ENCODE measurements around the gene MTOR.

The MTOR gene

DNA sequence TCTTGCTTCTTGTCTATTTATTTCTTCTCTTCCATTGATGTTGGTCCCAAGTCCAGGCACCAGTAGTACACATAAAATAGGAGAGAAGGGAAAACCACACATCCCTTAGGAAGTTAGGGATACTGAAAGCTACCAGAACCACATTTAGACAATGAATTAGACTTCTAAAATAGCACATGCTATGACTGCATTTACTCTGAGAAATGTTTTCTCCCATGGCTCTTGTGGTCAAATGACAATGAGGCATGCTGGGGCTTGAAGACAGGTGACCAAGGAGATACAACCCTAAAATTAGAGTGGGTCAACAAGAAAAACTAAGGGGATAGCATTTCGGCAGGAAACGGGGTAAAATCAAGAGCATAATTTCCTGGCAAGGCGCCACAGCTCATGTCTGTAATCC lies 17.1 kb downstream of the MTOR start:
- TF ChIP-seq, protein P1, sequence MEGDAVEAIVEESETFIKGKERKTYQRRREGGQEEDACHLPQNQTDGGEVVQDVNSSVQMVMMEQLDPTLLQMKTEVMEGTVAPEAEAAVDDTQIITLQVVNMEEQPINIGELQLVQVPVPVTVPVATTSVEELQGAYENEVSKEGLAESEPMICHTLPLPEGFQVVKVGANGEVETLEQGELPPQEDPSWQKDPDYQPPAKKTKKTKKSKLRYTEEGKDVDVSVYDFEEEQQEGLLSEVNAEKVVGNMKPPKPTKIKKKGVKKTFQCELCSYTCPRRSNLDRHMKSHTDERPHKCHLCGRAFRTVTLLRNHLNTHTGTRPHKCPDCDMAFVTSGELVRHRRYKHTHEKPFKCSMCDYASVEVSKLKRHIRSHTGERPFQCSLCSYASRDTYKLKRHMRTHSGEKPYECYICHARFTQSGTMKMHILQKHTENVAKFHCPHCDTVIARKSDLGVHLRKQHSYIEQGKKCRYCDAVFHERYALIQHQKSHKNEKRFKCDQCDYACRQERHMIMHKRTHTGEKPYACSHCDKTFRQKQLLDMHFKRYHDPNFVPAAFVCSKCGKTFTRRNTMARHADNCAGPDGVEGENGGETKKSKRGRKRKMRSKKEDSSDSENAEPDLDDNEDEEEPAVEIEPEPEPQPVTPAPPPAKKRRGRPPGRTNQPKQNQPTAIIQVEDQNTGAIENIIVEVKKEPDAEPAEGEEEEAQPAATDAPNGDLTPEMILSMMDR (IDR thresholded peaks at IDR 0.05; ENCODE audit: insufficient read depth, low read depth, low read length, missing control alignments), result no peak
- no peak for DNase-seq (ENCODE audit: low read depth)
- no peak overlapping the region for H3K4me3 ChIP-seq (ENCODE audit: low read length)

DNA sequence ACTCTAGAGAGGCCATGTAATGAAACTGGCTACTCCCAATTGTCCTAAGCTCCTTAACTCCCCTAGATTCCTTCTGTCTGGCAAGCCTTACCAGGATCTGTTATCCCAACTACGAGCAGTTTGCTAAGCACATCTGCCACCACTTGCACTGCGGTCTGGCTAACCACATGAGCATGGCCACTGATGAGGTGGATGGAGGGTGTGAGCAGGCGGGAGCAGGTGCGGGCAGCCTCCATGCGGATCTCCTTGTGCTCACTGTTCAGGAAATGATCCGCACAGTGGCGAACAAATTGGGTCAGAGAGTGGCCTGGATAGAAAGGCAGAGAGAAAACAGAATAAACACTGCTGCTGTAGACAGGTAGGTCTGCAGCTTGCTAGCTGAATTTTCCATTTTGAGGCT lies 24.0 kb downstream of the MTOR start:
- no peak overlapping the region for H3K4me3 ChIP-seq (ENCODE audit: low read length)
- TF ChIP-seq, protein P1 (IDR thresholded peaks at IDR 0.05; ENCODE audit: insufficient read depth, low read depth, low read length, missing control alignments), result no peak
- no peak for DNase-seq (ENCODE audit: low read depth)

DNA sequence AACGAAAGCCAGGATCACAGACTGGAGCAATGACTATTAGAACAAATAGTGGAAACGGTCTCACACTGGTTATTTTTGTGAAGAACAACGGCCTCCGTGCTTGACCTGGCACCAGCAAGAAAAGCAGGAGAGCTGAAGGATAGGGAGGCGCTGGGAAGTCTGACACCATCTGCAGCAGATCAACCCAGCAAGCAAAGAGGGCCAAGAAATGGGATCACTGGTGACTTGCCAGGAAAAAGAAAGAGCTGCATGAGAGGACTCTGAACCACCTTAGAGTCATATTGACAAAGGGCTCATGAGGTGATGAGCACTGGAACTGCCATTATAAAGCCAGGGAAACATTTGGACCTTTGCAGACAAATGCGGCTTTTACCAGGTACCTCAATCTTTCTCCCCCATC lies 25.0 kb downstream of the MTOR start:
- no peak overlapping the region for H3K4me3 ChIP-seq (ENCODE audit: low read length)
- TF ChIP-seq, protein P1 (IDR thresholded peaks at IDR 0.05; ENCODE audit: insufficient read depth, low read depth, low read length, missing control alignments), result no peak
- DNase-seq (ENCODE audit: low read depth), result no peak

DNA sequence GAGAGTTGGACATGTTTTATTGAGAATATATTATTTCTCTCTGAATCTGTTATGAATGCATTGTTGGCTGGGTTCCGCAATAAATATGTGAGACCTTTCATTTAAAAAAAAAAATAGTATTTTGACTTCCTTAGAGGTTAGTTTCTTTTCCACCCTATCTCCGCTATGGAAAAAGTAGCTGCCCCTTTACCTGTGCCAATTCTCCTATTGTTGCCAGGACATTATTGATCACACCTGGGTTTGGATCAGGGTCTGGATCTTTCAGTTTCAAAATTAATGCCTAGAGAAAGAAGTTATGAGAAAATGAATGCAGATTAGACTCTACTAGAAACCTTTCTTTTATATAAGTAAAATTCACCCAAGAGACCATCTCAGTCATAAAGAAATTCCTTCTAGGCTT lies 29.1 kb downstream of the MTOR start:
- H3K4me3 ChIP-seq (ENCODE audit: low read length), result no peak overlapping the region
- DNase-seq (ENCODE audit: low read depth), result no peak
- TF ChIP-seq, protein P1 (IDR thresholded peaks at IDR 0.05; ENCODE audit: insufficient read depth, low read depth, low read length, missing control alignments), result no peak

DNA sequence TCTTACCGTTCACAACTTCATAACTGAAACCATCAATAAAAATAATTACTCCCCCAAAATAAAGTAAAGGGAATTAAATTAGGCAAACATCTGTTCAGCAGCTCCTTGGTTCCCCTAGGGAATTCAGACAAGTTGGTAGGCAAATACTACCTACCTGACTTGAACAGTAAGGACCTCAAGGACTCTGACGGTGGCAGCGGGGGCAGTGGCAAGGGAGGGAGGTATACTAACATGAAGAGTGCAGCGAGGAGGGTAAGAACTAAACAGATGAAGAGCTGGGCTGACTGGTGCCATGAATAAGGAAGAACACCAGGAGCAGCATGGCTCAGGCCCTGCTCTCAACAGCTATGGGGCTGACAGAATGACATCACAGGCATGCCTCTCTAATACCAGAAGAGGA lies 33.1 kb downstream of the MTOR start:
- TF ChIP-seq, protein P1 (IDR thresholded peaks at IDR 0.05; ENCODE audit: insufficient read depth, low read depth, low read length, missing control alignments), result no peak
- no peak for DNase-seq (ENCODE audit: low read depth)
- H3K4me3 ChIP-seq (ENCODE audit: low read length), result no peak overlapping the region

DNA sequence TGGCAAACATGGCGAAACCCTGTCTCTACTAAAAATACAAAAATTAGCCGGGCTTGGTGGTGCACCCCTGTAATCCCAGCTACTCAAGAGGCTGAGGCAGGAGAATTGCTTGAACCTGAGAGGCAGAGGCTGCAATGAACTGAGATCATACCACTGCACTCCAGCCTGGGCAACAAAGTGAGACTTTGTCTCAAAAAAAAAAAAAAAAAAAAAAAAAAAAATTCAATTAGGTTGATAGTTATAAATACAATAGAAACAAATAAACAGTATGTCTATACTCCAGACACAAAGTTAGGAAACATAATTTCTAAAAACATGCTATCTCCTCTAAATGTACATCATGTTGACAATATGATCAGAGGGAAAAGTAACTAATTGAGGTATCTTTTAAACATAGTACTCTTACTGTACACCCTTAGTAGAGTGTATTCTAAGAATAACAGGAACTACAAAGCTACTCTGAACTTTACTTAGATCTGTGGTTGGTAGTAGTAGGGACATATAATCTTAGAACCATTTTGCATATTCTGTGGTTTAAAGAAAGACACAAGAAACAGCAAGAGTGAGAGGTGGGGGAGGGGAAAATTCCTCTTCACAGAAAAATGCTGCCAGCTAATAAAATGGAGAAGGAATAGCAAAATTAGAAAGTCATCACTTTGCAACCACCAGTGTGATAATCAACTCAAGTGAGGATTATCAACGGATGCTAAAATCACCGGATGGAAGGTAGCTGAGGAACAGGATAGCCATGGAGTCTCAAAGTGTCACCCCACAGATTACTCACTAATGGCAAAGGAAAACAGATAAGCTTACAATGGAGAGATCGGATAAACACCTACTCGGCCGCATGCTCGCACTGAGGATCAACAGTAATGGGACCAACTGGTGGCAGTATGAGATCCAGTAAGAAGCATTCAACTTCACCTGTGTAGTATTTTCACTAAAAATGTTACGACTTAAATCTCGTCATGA lies 35.0 kb downstream of the MTOR start:
- TF ChIP-seq, protein P1 (IDR thresholded peaks at IDR 0.05; ENCODE audit: insufficient read depth, low read depth, low read length, missing control alignments), result no peak
- no peak for DNase-seq (ENCODE audit: low read depth)
- no peak overlapping the region for H3K4me3 ChIP-seq (ENCODE audit: low read length)

DNA sequence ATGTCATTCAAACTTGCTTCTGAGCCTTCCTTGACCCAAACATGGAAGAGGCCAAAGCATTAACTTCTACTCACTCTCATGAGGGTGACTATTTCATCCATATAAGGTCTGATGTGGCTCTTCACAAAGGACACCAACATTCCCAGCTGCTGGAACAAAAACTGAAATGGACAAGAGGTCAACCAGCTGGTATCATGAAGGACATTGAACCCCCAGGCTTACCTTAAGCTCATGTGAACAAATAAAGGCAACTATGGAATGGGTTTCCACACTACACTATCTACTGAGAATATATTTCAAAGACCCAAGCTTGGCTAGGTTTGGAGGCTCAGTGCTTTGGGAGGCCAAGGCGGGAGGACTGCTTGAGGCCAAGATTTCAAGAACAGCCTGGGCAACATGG lies 46.3 kb downstream of the MTOR start:
- TF ChIP-seq, protein P1 (IDR thresholded peaks at IDR 0.05; ENCODE audit: insufficient read depth, low read depth, low read length, missing control alignments), result no peak
- no peak overlapping the region for H3K4me3 ChIP-seq (ENCODE audit: low read length)
- DNase-seq (ENCODE audit: low read depth), result no peak

Measured in epithelial cell of esophagus (primary cell).